ENCODE results near the gene MRM2.

DNA sequence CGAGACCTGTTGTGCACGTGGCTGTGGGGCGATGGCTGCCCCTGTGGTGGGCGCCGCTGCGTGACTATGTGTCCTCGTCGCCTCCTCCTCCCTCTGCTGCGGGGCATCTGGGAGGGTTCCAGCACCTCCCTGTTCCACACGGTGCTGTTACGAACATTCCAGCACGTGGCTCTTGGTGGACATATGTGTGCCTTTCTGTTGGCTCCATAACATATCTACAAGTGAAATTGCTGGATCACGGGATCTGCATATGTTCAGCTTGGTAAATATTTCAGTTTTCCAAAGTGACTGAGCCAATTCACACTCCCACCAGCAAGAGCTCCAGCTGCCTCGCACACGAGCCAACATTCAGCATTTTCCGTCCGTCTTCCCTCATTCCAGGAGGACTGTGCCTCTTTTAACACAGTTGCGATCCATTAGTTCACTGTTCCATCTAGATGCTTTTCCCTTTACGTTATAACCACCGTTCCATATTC is 47.1 kb upstream of the MRM2 start:
- TF ChIP-seq FOXK2 (IDR thresholded peaks at IDR 0.05), result no peak
- TF ChIP-seq MYC (IDR thresholded peaks at IDR 0.05; ENCODE audit: insufficient read depth, insufficient read length, insufficient replicate concordance, low read length, severe bottlenecking), result no peak
- TF ChIP-seq KDM1A (IDR thresholded peaks at IDR 0.05; ENCODE audit: borderline replicate concordance), result no peak
- no peak for TF ChIP-seq SUZ12 (IDR thresholded peaks at IDR 0.05; ENCODE audit: unreplicated experiment)
- no peak for TF ChIP-seq EP300 (IDR thresholded peaks at IDR 0.05; ENCODE audit: borderline replicate concordance in 1 of 2, control insufficient read depth in 1 of 2, low read depth in 2 of 2, low read length in 2 of 2)
- TF ChIP-seq MXI1 (IDR thresholded peaks at IDR 0.05; ENCODE audit: low read depth, low read length), result no peak
- no peak for TF ChIP-seq NRF1 (conservative IDR thresholded peaks at IDR 0.05; ENCODE audit: low read depth, low read length)
- TF ChIP-seq, protein P1, sequence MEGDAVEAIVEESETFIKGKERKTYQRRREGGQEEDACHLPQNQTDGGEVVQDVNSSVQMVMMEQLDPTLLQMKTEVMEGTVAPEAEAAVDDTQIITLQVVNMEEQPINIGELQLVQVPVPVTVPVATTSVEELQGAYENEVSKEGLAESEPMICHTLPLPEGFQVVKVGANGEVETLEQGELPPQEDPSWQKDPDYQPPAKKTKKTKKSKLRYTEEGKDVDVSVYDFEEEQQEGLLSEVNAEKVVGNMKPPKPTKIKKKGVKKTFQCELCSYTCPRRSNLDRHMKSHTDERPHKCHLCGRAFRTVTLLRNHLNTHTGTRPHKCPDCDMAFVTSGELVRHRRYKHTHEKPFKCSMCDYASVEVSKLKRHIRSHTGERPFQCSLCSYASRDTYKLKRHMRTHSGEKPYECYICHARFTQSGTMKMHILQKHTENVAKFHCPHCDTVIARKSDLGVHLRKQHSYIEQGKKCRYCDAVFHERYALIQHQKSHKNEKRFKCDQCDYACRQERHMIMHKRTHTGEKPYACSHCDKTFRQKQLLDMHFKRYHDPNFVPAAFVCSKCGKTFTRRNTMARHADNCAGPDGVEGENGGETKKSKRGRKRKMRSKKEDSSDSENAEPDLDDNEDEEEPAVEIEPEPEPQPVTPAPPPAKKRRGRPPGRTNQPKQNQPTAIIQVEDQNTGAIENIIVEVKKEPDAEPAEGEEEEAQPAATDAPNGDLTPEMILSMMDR (IDR thresholded peaks at IDR 0.05 in 2 of 3, conservative IDR thresholded peaks at IDR 0.05 in 1 of 3; ENCODE audit: control insufficient read depth in 2 of 3, extremely low read depth in 1 of 3, insufficient read depth in 1 of 3, low read depth in 3 of 3, low read length in 3 of 3), result no peak
